ENCODE measurements around the gene ACO2. TPM values are rescaled to one million over a fixed set of nuclear protein-coding genes. Genes with fewer than 3 reads are reported as not detected.

Gene ACO2
- total and polyA plus RNA-seq, 2 of the 13 experiments (the other 11 are each of a cell fraction or from before 2014, with no cell fraction given) = 19.2 to 45.6 TPM

- TF ChIP-seq ZBTB40 (IDR thresholded peaks at IDR 0.05) (peak; percentile 81), ZBTB40 (CRISPR knock-in tag; IDR thresholded peaks at IDR 0.05) (no peak; the same call in 1 of the 2 replicates), NFKBIZ (CRISPR knock-in tag; IDR thresholded peaks at IDR 0.05) (0 out of 2 replicates have a peak, but pooled peaks have one; percentile 41), SOX6 (IDR thresholded peaks at IDR 0.05) (no peak), SOX6 (CRISPR knock-in tag; IDR thresholded peaks at IDR 0.05) (peak; percentile 54; the same call in 1 of the 2 replicates), E2F2 (CRISPR knock-in tag; IDR thresholded peaks at IDR 0.05; ENCODE audit: borderline replicate concordance) (peak; percentile 58; the same call in 1 of the 2 replicates), PTBP1 (IDR thresholded peaks at IDR 0.05; ENCODE audit: low read depth, low read length, poor library complexity, severe bottlenecking) (no peak), TRIM24 (CRISPR knock-in tag; IDR thresholded peaks at IDR 0.05) (no peak), AKAP8 (CRISPR knock-in tag; IDR thresholded peaks at IDR 0.05) (no peak), ZBTB46 (CRISPR knock-in tag; IDR thresholded peaks at IDR 0.05; ENCODE audit: borderline replicate concordance) (0 out of 2 replicates have a peak, but pooled peaks have one; percentile 77), ATF3 (CRISPR knock-in tag; IDR thresholded peaks at IDR 0.05) (no peak), PAWR (CRISPR knock-in tag; IDR thresholded peaks at IDR 0.05; ENCODE audit: borderline replicate concordance) (0 out of 2 replicates have a peak, but pooled peaks have one; percentile 21), POGK (CRISPR knock-in tag; conservative IDR thresholded peaks at IDR 0.05) (no peak; the same call in 1 of the 2 replicates), ZFP36L2 (CRISPR knock-in tag; IDR thresholded peaks at IDR 0.05) (no peak)
These were observed at the start of gene ACO2, which contains the start of gene PHF5A (continued) for GRCh38 chr22:41468381-41469217.

All from HepG2 (cell line).